Progenitor cell of endocrine pancreas (in vitro differentiated cells): ENCODE measurements around the gene KCNQ1OT1. TPM values are rescaled to one million over a fixed set of nuclear protein-coding genes. Genes with fewer than 3 reads are reported as not detected.

Experiments
- DNase-seq: peaks from one replicate; pipeline ENCODE4 v3.0.0; 2021; ENCODE audit warnings: low spot score; ENCODE audit not compliant: unreplicated experiment
- H3K27ac Mint-ChIP-seq: 2 replicates; pipeline ENCODE4 v1.8.0; 2021; ENCODE audit warnings: mild to moderate bottlenecking, moderate library complexity, mixed read lengths
- H3K27me3 Mint-ChIP-seq: 2 replicates; pipeline ENCODE4 v1.8.0; 2021; ENCODE audit warnings: mixed read lengths
- H3K36me3 Mint-ChIP-seq: 2 replicates; pipeline ENCODE4 v1.8.0; 2022; ENCODE audit warnings: mixed read lengths; ENCODE audit not compliant: insufficient read depth
- H3K4me1 Mint-ChIP-seq: 2 replicates; pipeline ENCODE4 v1.8.0; 2021; ENCODE audit warnings: low read depth, mixed read lengths
- H3K4me3 Mint-ChIP-seq: 2 replicates; pipeline ENCODE4 v1.8.0; 2021; ENCODE audit warnings: low read depth, mild to moderate bottlenecking, moderate library complexity, mixed read lengths
- H3K9me3 Mint-ChIP-seq: 2 replicates; pipeline ENCODE4 v1.8.0; 2021; ENCODE audit warnings: low read depth, mixed read lengths
- total RNA-seq: library from RNA; stranded (reverse); gene quantifications from 2 replicates; pipeline ENCODE4 v1.2.1, GENCODE V29; 2021
- TF ChIP-seq, protein P1 (sequence below): fragments of 200-600 bp; sonication (generic); IDR thresholded peaks from one replicate; pipeline ENCODE4 v1.5.0; 2021; ENCODE audit warnings: antibody characterized with exemption, mild to moderate bottlenecking; ENCODE audit not compliant: unreplicated experiment

The KCNQ1OT1 gene
- total RNA-seq, 1 donor from 2014 or later = 18.0 TPM

DNA sequence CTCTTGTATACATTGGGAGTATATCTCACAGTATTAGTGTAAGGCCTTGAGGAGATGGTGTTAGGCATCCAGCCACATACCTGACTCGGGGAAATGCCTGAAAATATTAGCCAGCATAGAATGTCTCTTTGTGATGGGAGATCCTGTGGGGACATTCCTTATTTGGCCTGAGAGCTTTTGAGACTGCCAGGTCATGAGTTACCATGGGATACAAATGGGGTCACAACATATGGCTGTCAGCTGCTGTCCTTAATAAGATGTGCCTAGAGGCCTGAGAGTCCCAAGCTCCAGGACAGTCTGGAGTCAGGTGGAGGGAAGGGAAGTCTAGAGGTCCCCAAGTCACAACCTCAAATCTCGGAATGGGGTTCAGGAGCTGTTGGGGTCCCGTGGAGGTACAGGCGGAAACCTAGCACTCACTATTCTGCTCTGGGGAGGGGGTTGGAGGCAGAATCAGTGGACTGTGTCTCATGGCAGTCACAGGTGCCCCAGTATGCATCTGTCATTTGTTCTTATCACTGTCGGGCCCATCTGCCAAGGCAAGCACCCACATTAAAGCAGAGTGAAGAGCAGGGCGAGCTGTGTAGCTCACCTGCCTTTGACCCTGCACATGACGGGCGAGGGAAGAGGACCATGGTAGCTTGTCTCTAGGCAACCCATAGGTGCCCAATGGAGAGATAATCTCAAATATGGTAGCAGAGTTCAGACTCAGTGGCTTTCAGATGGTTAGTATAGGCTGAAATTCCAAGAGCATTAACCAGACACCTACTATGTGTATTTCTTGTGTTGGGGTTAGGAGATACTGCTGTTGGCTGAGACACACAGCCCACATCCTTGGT is 29.9 kb downstream of the KCNQ1OT1 start:
- Mint-ChIP-seq H3K27me3 (no peaks in the 10 kb centered on the region), H3K27ac (peak overlapping the region; percentile 84), H3K9me3 (no peaks in the 10 kb centered on the region), H3K4me1 (peaks cover 31% of the 10 kb centered on the region), H3K4me3 (no peak overlapping the region), H3K36me3 (peaks cover 13% of the 10 kb centered on the region)
- DNase-seq = no peak
- TF ChIP-seq, protein P1, sequence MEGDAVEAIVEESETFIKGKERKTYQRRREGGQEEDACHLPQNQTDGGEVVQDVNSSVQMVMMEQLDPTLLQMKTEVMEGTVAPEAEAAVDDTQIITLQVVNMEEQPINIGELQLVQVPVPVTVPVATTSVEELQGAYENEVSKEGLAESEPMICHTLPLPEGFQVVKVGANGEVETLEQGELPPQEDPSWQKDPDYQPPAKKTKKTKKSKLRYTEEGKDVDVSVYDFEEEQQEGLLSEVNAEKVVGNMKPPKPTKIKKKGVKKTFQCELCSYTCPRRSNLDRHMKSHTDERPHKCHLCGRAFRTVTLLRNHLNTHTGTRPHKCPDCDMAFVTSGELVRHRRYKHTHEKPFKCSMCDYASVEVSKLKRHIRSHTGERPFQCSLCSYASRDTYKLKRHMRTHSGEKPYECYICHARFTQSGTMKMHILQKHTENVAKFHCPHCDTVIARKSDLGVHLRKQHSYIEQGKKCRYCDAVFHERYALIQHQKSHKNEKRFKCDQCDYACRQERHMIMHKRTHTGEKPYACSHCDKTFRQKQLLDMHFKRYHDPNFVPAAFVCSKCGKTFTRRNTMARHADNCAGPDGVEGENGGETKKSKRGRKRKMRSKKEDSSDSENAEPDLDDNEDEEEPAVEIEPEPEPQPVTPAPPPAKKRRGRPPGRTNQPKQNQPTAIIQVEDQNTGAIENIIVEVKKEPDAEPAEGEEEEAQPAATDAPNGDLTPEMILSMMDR = no peak

DNA sequence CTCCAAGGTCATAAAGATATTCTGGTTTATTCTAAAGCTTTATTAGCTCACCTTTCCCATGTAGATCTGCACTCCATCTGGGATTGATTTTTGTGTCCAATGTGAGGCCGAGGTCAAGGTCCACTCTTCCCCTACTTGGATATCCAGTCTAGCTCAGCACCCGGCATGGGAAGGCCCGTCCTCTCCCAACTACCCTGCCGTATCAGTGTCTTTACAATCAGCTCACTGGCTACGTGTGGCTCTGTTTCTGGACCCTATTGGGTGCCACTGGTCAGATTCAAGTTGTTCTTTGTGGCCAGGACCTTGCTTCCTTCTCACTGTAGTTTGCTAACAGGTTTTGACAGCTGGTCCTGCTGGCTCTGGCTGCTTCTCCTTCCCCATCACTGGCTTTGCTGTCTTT is 30.9 kb downstream of the KCNQ1OT1 start:
- no peaks in the 10 kb centered on the region for H3K9me3 Mint-ChIP-seq
- peaks cover 20% of the 10 kb centered on the region for H3K36me3 Mint-ChIP-seq
- TF ChIP-seq, protein P1 = no peak
- peak overlapping the region; percentile 19 for H3K27ac Mint-ChIP-seq
- peaks cover 22% of the 10 kb centered on the region for H3K4me1 Mint-ChIP-seq
- no peaks in the 10 kb centered on the region for H3K27me3 Mint-ChIP-seq
- no peak overlapping the region for H3K4me3 Mint-ChIP-seq
- peak; percentile 8 for DNase-seq

DNA sequence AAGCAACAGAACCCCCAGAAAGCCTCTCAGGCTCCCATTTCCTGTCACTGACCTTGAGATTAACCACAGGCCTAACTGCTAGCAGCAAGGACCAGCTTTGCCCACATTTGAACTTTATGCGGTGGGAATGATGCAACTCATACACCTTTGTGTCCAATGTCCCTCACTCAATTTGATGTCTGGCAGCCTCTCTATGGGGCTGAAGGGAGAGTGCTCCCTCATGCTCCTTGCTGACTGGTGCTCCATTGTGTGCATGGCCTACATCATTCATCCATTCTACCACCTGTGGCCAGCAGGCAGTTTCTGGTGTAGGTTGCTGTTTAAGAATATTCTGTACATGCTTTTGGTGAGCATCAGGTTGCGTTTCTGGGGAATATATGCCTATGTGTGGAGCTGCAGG is 31.9 kb downstream of the KCNQ1OT1 start:
- peaks cover 5% of the 10 kb centered on the region for H3K9me3 Mint-ChIP-seq
- DNase-seq = no peak
- no peaks in the 10 kb centered on the region for H3K27me3 Mint-ChIP-seq
- TF ChIP-seq, protein P1 = no peak
- H3K27ac Mint-ChIP-seq = no peak overlapping the region
- peaks cover 27% of the 10 kb centered on the region for H3K36me3 Mint-ChIP-seq
- H3K4me1 Mint-ChIP-seq = peaks cover 20% of the 10 kb centered on the region
- H3K4me3 Mint-ChIP-seq = no peak overlapping the region

DNA sequence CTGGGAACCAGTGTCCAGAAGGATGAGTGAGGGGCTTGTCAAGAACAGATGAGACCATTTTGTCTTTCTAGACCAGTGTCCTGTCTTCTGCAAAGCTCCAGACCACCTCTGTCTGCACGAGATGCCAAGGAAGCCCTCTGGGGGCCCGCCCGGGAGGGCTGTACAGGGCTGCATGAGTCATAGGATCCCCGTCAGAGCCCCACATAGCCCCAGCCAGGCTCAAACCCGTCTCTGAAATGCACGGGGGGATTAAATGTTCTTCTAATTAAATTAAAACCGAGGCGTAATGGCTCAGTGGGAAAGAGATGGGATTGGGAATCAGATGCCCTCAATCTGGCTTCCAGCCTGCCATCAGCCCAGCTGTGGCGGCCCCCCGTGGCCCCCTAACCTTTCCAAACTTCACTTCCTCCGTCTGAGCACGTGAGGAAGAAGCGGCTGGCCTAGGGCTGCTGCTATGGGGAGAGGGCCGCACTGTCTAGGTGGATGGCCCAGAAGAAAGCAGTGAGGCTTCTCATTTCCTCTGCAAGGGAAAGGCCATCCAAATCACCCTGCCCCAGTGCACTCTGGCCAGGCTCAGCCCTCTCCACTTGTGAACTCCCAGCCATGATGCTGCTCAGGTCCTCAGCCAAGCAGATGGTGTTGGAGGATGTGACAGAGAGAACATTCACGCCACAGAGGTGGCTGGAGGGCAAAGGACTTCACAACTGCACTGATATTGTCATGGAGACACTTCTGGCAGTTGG is 32.8 kb downstream of the KCNQ1OT1 start:
- DNase-seq = peak; percentile 6
- no peaks in the 10 kb centered on the region for H3K27me3 Mint-ChIP-seq
- H3K9me3 Mint-ChIP-seq = peaks cover 9% of the 10 kb centered on the region
- H3K4me3 Mint-ChIP-seq = no peak overlapping the region
- TF ChIP-seq, protein P1 = no peak
- no peak overlapping the region for H3K27ac Mint-ChIP-seq
- peaks cover 34% of the 10 kb centered on the region for H3K36me3 Mint-ChIP-seq
- peaks cover 20% of the 10 kb centered on the region for H3K4me1 Mint-ChIP-seq

DNA sequence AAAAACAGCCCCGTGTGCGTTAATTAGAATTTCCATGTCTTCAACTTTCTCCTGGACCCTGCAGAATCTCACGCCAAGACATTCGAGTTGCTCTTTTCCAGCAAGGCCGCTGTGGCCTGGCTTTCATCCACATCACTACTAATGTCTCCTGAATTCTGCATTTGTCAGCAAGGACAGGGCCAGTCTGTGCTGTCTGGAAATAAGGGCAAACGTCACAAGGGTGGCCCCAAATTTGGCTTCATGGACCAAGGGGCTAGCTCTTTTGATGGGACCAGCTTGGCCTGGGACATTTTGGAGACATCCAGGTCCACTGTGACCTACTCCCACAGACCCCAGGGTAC is 33.4 kb downstream of the KCNQ1OT1 start:
- H3K36me3 Mint-ChIP-seq = peaks cover 36% of the 10 kb centered on the region
- H3K4me1 Mint-ChIP-seq = peaks cover 20% of the 10 kb centered on the region
- no peak overlapping the region for H3K4me3 Mint-ChIP-seq
- H3K9me3 Mint-ChIP-seq = peaks cover 9% of the 10 kb centered on the region
- H3K27me3 Mint-ChIP-seq = no peaks in the 10 kb centered on the region
- DNase-seq = peak; percentile 5
- H3K27ac Mint-ChIP-seq = no peak overlapping the region
- TF ChIP-seq, protein P1 = no peak
